Adrenal gland (tissue), 5 donors: ENCODE measurements around the gene VPS33B.

Source experiments
- CTCF ChIP-seq, 6 experiments: fragments of 450-650 bp in 4 of 6; fragments of 200-600 bp in 2 of 6; sonication (generic) in 1 of 6; IDR thresholded peaks; 1 replicate in 5 of 6; 2 replicates in 1 of 6; pipeline versions ENCODE4 v1.5.1 to v1.8.0; 2016 to 2021; ENCODE audit warnings: antibody characterized with exemption in 6 of 6, mild to moderate bottlenecking in 2 of 6, moderate library complexity in 1 of 6
- POLR2A ChIP-seq, 2 donors: fragments of 450-650 bp; IDR thresholded peaks; one replicate each; pipeline ENCODE4 v1.6.1; 2017; ENCODE audit warnings: antibody characterized with exemption in 2 of 2, mild to moderate bottlenecking in 2 of 2, moderate library complexity in 1 of 2
- donor health status: DM: no; HTN: no; CAD: no.

- peak in 1 of 2 donors; percentile 53 for TF ChIP-seq POLR2A (IDR thresholded peaks at IDR 0.05)
- no peak for TF ChIP-seq CTCF (IDR thresholded peaks at IDR 0.05)
Measured at GRCh38 chr15:90959894-90960293, 62.5 kb downstream of the VPS33B start.
